GM12878 (cell line): ENCODE results near the gene FKBP6. TPM values are rescaled to one million over a fixed set of nuclear protein-coding genes. Genes with fewer than 3 reads are reported as not detected.

Experiments
- ATAC-seq: fragments of 200-7000 bp; cut with Tn5 transposase; 3 replicates; pipeline ENCODE4 v1.9.1; 2020; ENCODE audit warnings: mild to moderate bottlenecking, moderate library complexity
- BruUV-seq: library from RNA; stranded (reverse); fragments of 400-500 nt; replicated peaks from 2 replicates; lab custom pipeline; 2021; lab: Mats Ljungman, UMichigan
- CTCF ChIA-PET: fragments of 300-600 bp; sonication (Branson Sonifier 250); formaldehyde crosslinking; extraction: SDS; loops from one replicate; lab custom pipeline; 2021; ENCODE audit warnings: inconsistent platforms; lab: Yijun Ruan, JAX
- POLR2A ChIA-PET: fragments of 350-600 bp; formaldehyde crosslinking; extraction: SDS; loops from one replicate; lab custom pipeline; 2021; ENCODE audit warnings: inconsistent platforms; lab: Charles Lee
- RAD21 ChIA-PET: fragments of 300-600 bp; sonication (Branson Sonifier 250); formaldehyde crosslinking; loops from one replicate; lab custom pipeline; 2023; ENCODE audit warnings: antibody characterized with exemption; ENCODE audit not compliant: unreplicated experiment; lab: Charles Lee
- SMC1A ChIA-PET: fragments of 300-600 bp; sonication (Branson Sonifier 250); formaldehyde crosslinking; loops from one replicate; lab custom pipeline; 2023; ENCODE audit not compliant: unreplicated experiment, uncharacterized antibody; lab: Charles Lee
- DNase-seq: peaks from one replicate; pipeline ENCODE4 v3.0.0-alpha.2; 2011; ENCODE audit warnings: low read depth, low spot score
- FAIRE-seq: peaks from 3 replicates; lab custom pipeline; 2011; peaks lifted over from hg19 to GRCh38; lab: Jason Lieb, UNC
- H2AFZ ChIP-seq: 2 replicates; pipeline ENCODE4 v1.6.0; 2011; ENCODE audit warnings: low read depth, low read length, control low read depth; ENCODE audit not compliant: control insufficient read depth
- H3K27ac ChIP-seq: 2 replicates; pipeline ENCODE4 v1.5.1; 2011; ENCODE audit warnings: control low read depth; ENCODE audit not compliant: control insufficient read depth, insufficient read depth
- H3K27me3 ChIP-seq, 2 experiments: replicated peaks in 1 of 2; 2 replicates each; pipeline versions ENCODE4 v1.6.0 to v1.6.1; 2011; ENCODE audit warnings: low read length in 1 of 2; ENCODE audit not compliant: control insufficient read depth in 2 of 2, insufficient read depth in 2 of 2
- H3K36me3 ChIP-seq, 2 experiments: 2 replicates each; pipeline ENCODE4 v1.5.1; 2011; ENCODE audit warnings: low read length in 1 of 2; ENCODE audit not compliant: control insufficient read depth in 2 of 2, insufficient read depth in 2 of 2
- H3K4me1 ChIP-seq: 2 replicates; pipeline ENCODE4 v1.6.1; 2011; ENCODE audit warnings: mild to moderate bottlenecking, low read length, moderate library complexity, mixed read lengths; ENCODE audit not compliant: control insufficient read depth, insufficient read depth
- H3K4me2 ChIP-seq: 2 replicates; pipeline ENCODE4 v1.6.0; 2011; ENCODE audit warnings: control low read depth; ENCODE audit not compliant: control insufficient read depth, insufficient read depth
- H3K4me3 ChIP-seq: fragments of 200-600 bp; sonication (generic); 2 replicates; pipeline ENCODE4 v1.5.1; 2016
- H3K79me2 ChIP-seq: 2 replicates; pipeline ENCODE4 v1.6.0; 2011; ENCODE audit warnings: low read length; ENCODE audit not compliant: control insufficient read depth, insufficient read depth
- H3K9ac ChIP-seq: 2 replicates; pipeline ENCODE4 v1.8.0; 2011; ENCODE audit warnings: low read length, control low read depth, mixed read lengths; ENCODE audit not compliant: control insufficient read depth, insufficient read depth
- H3K9me3 ChIP-seq: replicated peaks from 3 replicates; pipeline ENCODE4 v1.5.1; 2011; ENCODE audit warnings: mild to moderate bottlenecking, low read length; ENCODE audit not compliant: control insufficient read depth, insufficient read depth
- H4K20me1 ChIP-seq: 2 replicates; pipeline ENCODE4 v1.6.0; 2011; ENCODE audit not compliant: control insufficient read depth, insufficient read depth
- ATF2 ChIP-seq: IDR thresholded peaks from 2 replicates; pipeline ENCODE4 v1.6.1; 2012; ENCODE audit warnings: low read length, inconsistent platforms
- CBFB ChIP-seq: IDR thresholded peaks from 2 replicates; pipeline ENCODE4 v1.6.1; 2016; ENCODE audit warnings: antibody characterized with exemption, low read depth
- CHD1 ChIP-seq: IDR thresholded peaks from 2 replicates; pipeline ENCODE4 v1.6.1; 2012; ENCODE audit warnings: low read depth, low read length, improper control_type of control experiment
- FOXK2 ChIP-seq: fragments of 450-650 bp; IDR thresholded peaks from 2 replicates; pipeline ENCODE4 v1.6.1; 2017; ENCODE audit warnings: mild to moderate bottlenecking, moderate library complexity
- JUND ChIP-seq: IDR thresholded peaks from 2 replicates; pipeline ENCODE4 v1.6.1; 2012; ENCODE audit warnings: low read depth, mild to moderate bottlenecking, low read length, improper control_type of control experiment, moderate library complexity
- MEF2B ChIP-seq: fragments of 450-650 bp; IDR thresholded peaks from 2 replicates; pipeline ENCODE4 v1.6.1; 2018; ENCODE audit warnings: mild to moderate bottlenecking, moderate library complexity; ENCODE audit not compliant: partially characterized antibody, poor library complexity, severe bottlenecking
- MTA3 ChIP-seq: IDR thresholded peaks from 2 replicates; pipeline ENCODE4 v1.6.1; 2012; ENCODE audit warnings: low read length, inconsistent platforms, borderline replicate concordance
- NKRF ChIP-seq: fragments of 450-650 bp; conservative IDR thresholded peaks from 2 replicates; pipeline ENCODE4 v1.6.1; 2017; ENCODE audit warnings: mild to moderate bottlenecking, moderate library complexity
- RB1 ChIP-seq: fragments of 450-650 bp; formaldehyde crosslinking; IDR thresholded peaks from 2 replicates; pipeline ENCODE4 v1.6.1; 2017; ENCODE audit warnings: mild to moderate bottlenecking, borderline replicate concordance
- RCOR1 ChIP-seq: conservative IDR thresholded peaks from 2 replicates; pipeline ENCODE4 v1.6.1; 2012; ENCODE audit warnings: low read depth, low read length, improper control_type of control experiment
- RUNX3 ChIP-seq: IDR thresholded peaks from 2 replicates; pipeline ENCODE4 v1.6.1; 2012; ENCODE audit warnings: low read length, inconsistent platforms
- ZBED1 ChIP-seq: IDR thresholded peaks from 2 replicates; pipeline ENCODE4 v1.6.1; 2016; ENCODE audit warnings: borderline replicate concordance
- ZNF217 ChIP-seq: fragments of 450-650 bp; IDR thresholded peaks from 2 replicates; pipeline ENCODE4 v1.6.1; 2017; ENCODE audit warnings: antibody characterized with exemption, mild to moderate bottlenecking
- WGBS: methylation state at CpG from one replicate; pipeline ENCODE4 v1.1.6; 2016; ENCODE audit warnings: low lambda C conversion rate; ENCODE audit not compliant: insufficient replicate concordance, insufficient coverage; ENCODE audit errors: missing lambda C conversion rate; 5-methylcytosine and 5-hydroxymethylcytosine counted together
- in situ Hi-C: fragments of 300-500 bp; cut with MboI; formaldehyde crosslinking; loops from 9 replicates; pipeline ENCODE4 v1.14.3; 2018; ENCODE audit warnings: mixed read lengths
- intact Hi-C: fragments of 100-400 bp; cut with micrococcal nuclease; formaldehyde crosslinking; loops from one replicate; pipeline ENCODE4 v1.14.2; 2022; ENCODE audit not compliant: unreplicated experiment
- polyA plus RNA-seq, 11 experiments: library from polyadenylated mRNA; depleted of rRNA in 4 of 11; unstranded in 6 of 11; stranded (reverse) in 5 of 11; fragments of >200 nt; fragmentation: Nextera tagmentation in 4 of 11; fragmentation: Illumina TruSeq in 1 of 11; extraction: Ambion mirVana in 4 of 11; extraction: Trizol in 1 of 11; gene quantifications; 1 replicate in 1 of 11; 2 replicates in 10 of 11; pipeline versions ENCODE4 v1.2.1 to v1.2.3, GENCODE V29; 2011 to 2016; ENCODE audit warnings: inconsistent platforms in 2 of 11, missing spikeins in 2 of 11, low read depth in 1 of 11
- total RNA-seq, 4 experiments: library from RNA; depleted of rRNA in 3 of 4; stranded (reverse); fragments of >200 nt in 3 of 4; fragmentation: Illumina TruSeq in 1 of 4; extraction: Trizol in 1 of 4; gene quantifications; 2 replicates each; pipeline versions ENCODE4 v1.2.1 to v1.2.3, GENCODE V29; 2013 to 2021

Gene FKBP6
- total and polyA plus RNA-seq, 10 of the 15 experiments (the other 5 are each of a cell fraction or from before 2014, with no cell fraction given), result not detected

GRCh38 chr7:73364006-73364728 lies 36.2 kb downstream of the FKBP6 start:
- intact Hi-C loops, result no loop called here
- H3K36me3 ChIP-seq, result no peaks in the 10 kb centered on the region
- TF ChIP-seq RCOR1 (no peak), NKRF (no peak), RUNX3 (no peak), RB1 (no peak), ZBED1 (no peak), FOXK2 (no peak), ATF2 (no peak), CHD1 (no peak), ZNF217 (no peak), CBFB (no peak), MEF2B (no peak), MTA3 (no peak), JUND (no peak)
- TF ChIP-seq, all 136 proteins: peak for 0
- in situ Hi-C loops, result no loop called here
- Histone ChIP-seq H3K4me3 (no peak overlapping the region), H3K4me2 (no peak overlapping the region), H4K20me1 (no peaks in the 10 kb centered on the region), H3K4me1 (no peaks in the 10 kb centered on the region), H3K9me3 (no peaks in the 10 kb centered on the region; the same call in 2 of the 3 replicates), H3K27ac (no peak overlapping the region), H3K27me3 (peaks cover 0 to 2% of the 10 kb centered on the region in 2 experiments; a peak in 1 of 4 replicates), H3K9ac (no peak overlapping the region), H3K79me2 (no peaks in the 10 kb centered on the region), H2AFZ (no peak overlapping the region)
- ChIA-PET CTCF (no interaction called here), POLR2A (no interaction called here), RAD21 (no interaction called here), SMC1A (no interaction called here)
- no peak for FAIRE-seq
- ATAC-seq, result no peak
- BruUV-seq, result no TSS peak
- DNase-seq, result no peak
- 48% methylated on average over 25 of the region's 25 CpGs for WGBS
